ENCODE results near the gene UBE2J2. TPM values are rescaled to one million over a fixed set of nuclear protein-coding genes. Genes with fewer than 3 reads are reported as not detected.

UBE2J2 gene
- total and polyA plus RNA-seq, 4 donors: 21.0 to 30.4 (median 25.8) TPM

- TF ChIP-seq ZBTB33 (IDR thresholded peaks at IDR 0.05): no peak
- no peak for TF ChIP-seq MAX (IDR thresholded peaks at IDR 0.05)
Measured at GRCh38 chr1:1270813-1271212, 2.8 kb downstream of the UBE2J2 start (continued).

- H3K36me3 ChIP-seq (ENCODE audit: control insufficient read depth in 4 of 4, insufficient read depth in 3 of 4, low read depth in 1 of 4, low read length in 3 of 4): peaks cover 5 to 24% (median 14%) of the 10 kb centered on the region in 4 donors
- H3K27me3 ChIP-seq (ENCODE audit: control insufficient read depth in 4 of 4, insufficient read depth in 4 of 4, low read length in 3 of 4): no peaks in the 10 kb centered on the region
- 97% methylated on average over 13 of the region's 13 CpGs for WGBS
- H3K27ac ChIP-seq (ENCODE audit: low read depth in 1 of 2, low read length in 2 of 2): no peak overlapping the region
- no peaks in the 10 kb centered on the region for H3K9me3 ChIP-seq (ENCODE audit: control insufficient read depth in 4 of 4, low read length in 3 of 4)
- no peak overlapping the region for H3K4me3 ChIP-seq (ENCODE audit: low read depth in 1 of 3, low read length in 3 of 3)
- TF ChIP-seq NR2F2 (IDR thresholded peaks at IDR 0.05) (no peak), YY1 (IDR thresholded peaks at IDR 0.05) (no peak), FOXA1 (IDR thresholded peaks at IDR 0.05) (no peak), CTCF (IDR thresholded peaks at IDR 0.05; ENCODE audit: low read depth, low read length, missing input control) (no peak), GABPA (IDR thresholded peaks at IDR 0.05 in 1 of 2, conservative IDR thresholded peaks at IDR 0.05 in 1 of 2) (no peak), ZBTB33 (IDR thresholded peaks at IDR 0.05) (no peak), EGR1 (IDR thresholded peaks at IDR 0.05; ENCODE audit: low read depth in 2 of 2) (no peak), FOXA2 (IDR thresholded peaks at IDR 0.05) (no peak), REST (IDR thresholded peaks at IDR 0.05) (no peak), HNF4A (conservative IDR thresholded peaks at IDR 0.05) (no peak), SP1 (IDR thresholded peaks at IDR 0.05) (no peak), JUND (IDR thresholded peaks at IDR 0.05) (no peak), ATF3 (IDR thresholded peaks at IDR 0.05) (no peak), TAF1 (conservative IDR thresholded peaks at IDR 0.05) (no peak), RAD21 (IDR thresholded peaks at IDR 0.05) (no peak), RXRA (IDR thresholded peaks at IDR 0.05) (no peak), MAX (IDR thresholded peaks at IDR 0.05) (no peak), HNF4G (IDR thresholded peaks at IDR 0.05) (no peak)
- peaks cover 9 to 28% (median 22%) of the 10 kb centered on the region in 4 donors for H3K4me1 ChIP-seq (ENCODE audit: control insufficient read depth in 4 of 4, insufficient read depth in 4 of 4, low read length in 3 of 4)
- DNase-seq (ENCODE audit: low spot score): no peak
- no peak overlapping the region for H3K9ac ChIP-seq (ENCODE audit: low read depth in 1 of 2, low read length in 2 of 2)
Measured at GRCh38 chr1:1268284-1268682, 5.4 kb downstream of the UBE2J2 start.
